ENCODE data around the gene COLGALT1.

Gene COLGALT1

DNA sequence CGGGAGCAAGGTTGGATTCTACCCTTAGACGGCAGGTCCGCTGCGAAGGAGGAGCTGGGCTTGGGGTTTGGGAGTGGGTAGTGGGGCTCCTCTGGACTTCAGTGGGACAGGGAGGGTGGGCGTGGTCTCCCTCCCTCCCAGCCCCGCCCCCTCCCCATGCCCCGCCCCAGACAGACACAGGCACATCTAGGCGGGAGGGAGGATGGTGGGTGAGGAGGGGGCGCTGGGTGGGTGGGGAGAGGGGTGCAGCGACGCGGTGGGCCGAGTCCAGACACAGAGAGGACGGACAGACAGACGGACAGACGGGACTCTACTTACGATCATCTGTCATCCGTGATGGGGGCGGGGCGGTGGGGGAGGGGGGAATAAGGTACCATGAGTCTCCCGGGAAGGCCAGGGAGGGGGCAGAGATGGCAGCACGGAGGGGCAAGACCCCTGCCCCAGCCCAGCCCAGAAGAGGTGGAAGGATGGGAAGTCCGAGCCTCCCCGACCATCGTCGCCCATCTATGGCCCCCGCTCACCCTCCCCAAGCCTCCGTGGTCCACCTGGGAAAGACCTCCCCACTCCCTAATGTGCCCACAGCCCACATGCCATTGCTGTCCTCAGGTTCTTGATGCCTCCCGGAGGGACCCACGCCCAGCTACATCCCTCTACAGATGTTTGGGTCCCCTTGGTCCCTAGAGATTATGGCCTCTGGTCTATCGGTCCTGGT lies 67.9 kb downstream of the COLGALT1 start:
- DNase-seq (ENCODE audit: low read depth in 2 of 2): no peak

DNA sequence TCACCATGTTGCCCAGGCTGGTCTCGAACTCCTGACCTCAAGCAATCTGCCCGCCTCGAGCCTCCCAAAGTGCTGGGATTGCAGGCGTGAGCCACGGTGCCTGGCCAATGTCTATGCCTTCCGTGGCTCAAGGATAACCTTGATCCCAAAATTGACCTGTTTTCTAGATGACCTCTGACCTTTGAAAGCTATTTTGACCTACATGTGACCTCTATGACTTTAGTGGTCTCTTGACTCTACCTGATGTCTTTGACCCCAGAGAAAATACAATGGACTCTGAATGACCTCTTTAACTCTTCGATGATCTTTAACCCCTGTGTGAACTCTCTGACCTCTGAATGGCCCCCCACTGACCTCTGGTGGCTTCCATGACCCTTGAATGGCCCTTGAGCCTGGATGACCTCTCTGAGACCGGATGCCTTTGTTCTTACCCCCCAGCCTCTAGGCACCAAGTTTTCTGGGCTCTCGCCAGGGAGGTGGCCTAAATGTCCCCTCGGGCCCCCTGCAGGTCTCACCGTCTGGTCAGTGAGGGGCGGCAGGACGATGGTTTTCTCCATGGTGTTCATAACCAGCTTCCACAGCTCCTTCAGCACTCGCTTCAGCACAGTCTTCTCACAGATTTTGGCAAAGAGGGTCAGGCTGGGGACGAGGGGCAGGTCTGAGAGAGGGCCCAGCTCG lies 69.0 kb downstream of the COLGALT1 start:
- DNase-seq (ENCODE audit: low read depth in 2 of 2): no peak

DNA sequence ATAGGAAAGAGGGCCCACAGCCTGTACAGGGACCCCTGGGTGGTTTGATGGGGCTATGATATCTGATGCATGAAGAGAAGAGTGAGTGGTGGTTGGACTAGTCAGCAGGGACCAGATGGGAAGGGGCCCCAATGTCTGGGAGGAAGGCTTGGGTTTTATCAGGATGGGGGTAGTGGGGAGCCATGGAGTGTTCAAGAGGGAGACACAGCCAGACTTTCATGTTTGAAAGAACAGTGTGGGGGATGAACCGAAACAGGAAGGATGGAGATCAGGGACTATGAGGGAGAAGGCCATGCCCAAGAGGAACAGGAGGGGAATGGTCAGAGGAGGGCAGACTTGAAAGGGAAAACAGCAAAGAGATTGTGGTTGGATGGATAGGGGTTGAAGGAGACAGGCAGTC lies 69.6 kb downstream of the COLGALT1 start:
- no peak for DNase-seq (ENCODE audit: low read depth in 2 of 2)

DNA sequence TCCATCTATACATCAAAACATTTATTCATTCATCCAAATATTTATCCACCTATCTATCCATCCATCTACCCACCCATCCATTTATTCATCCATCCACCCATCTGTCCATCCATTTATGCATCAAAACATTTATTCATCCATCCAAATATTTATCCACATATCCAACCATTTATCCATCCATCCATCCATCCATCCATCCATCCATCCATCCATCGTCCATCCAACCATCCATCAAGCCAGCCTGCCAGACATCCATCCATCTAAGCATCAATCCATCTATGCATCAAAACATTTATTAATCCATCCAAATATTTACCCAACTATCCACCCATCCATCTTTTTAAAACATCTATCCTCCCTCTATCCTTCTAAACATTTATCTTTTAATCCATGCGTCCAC lies 70.5 kb downstream of the COLGALT1 start:
- no peak for DNase-seq (ENCODE audit: low read depth in 2 of 2)

DNA sequence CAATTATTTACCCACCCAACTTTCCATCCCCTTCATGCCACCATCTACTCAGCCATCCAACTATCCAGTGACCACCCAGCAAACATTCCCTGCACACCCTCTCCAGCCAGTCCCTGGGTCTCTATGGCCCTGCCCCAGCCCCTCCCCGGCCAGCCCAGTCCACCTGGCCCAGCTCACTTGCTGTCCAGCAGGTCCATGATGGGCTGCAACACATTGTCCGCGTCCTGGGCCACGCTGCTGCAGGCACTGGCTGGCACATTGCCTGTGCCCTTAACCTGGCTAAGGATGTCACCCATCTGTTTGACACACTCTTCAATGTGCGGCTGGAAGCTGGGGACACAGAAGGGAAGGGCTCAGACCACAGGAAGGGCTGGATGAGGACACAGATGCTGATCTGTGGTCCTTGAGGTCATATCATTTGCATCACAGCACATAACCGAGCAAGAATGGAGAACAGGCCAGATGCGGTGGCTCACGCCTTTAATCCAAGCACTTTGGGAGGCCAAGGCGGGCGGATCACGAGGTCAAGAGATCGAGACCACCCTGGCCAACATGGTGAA lies 71.1 kb downstream of the COLGALT1 start:
- DNase-seq (ENCODE audit: low read depth in 2 of 2): no peak

DNA sequence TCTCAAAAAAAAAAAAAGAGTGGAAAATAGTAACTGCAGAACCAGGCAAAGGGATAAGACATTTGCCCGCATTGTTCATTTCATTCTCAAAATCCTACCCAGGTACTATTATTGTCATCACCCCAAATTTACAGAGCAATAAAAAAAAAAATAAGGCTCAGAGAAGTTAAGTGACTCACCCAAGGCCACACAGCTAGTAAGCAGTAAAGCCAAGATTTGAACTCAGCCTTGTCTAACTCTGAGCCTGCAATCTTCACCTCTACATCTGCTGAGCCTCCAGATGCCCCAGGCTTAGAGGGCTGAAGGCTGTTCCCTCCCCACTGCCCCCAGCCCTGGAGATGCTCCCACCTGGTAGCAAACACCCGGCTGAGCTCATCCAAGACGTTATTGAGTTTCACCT lies 71.7 kb downstream of the COLGALT1 start:
- no peak for DNase-seq (ENCODE audit: low read depth in 2 of 2)

DNA sequence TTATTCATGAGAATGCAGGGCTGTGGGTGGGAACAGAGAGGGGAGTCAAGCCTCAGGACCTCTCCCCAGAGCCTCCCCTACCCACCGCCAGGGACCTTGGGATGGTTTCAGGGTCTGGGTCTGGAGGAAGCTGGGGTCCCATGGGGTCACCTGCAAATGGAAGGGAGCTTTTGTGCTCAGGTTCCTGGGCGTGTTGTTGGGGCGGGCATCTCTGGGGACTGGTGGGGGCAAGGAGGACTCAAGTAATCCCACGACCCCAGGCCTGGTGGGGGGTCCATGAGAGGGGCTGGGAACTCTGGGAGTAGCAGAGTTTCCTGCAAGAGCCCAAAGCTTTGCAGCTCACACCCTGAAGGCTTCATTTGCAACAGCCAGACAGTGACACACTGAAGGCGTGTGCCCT lies 72.5 kb downstream of the COLGALT1 start:
- DNase-seq (ENCODE audit: low read depth in 2 of 2): no peak

DNA sequence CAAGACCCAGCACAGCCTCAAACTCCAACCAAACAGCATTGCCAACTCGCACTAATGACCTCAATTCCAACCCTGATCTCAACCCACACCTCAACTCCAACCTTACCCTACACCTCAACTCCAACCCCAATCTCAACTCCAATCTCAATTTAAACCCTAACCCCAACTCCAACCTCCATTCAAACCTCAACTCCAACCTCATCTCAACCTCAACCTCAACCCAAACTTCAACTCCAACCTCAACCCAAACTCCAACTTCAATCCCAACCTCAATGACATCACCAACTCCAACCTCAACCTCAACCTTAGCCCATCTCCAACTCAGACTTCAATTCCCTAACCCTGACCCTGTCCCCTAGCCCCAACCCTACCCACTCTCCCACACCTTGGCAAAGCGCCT lies 74.3 kb downstream of the COLGALT1 start:
- no peak for DNase-seq (ENCODE audit: low read depth in 2 of 2)

DNA sequence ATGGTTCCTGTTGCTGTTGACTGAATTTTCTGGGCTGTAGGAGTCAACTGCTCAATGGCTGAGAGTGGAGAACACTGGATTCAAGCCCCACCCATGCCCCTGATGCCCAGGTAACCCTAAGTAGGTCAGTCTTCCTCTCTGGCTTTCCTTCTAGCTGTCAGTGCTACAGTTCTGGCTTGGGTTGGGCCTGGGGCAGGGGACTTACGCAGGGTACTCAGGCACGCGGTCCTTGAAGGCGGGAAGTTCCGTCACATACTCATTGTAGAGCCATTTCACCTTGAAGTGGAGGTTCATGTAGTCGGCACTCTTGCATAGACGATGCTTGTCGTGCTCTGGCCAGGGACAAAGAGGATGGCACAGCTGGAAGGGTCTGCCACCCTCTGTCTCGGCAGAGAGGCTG lies 77.1 kb downstream of the COLGALT1 start:
- DNase-seq (ENCODE audit: low read depth in 2 of 2): no peak
